M059J (cell line): ENCODE data around the gene ERCC6L2. TPM values are rescaled to one million over a fixed set of nuclear protein-coding genes. Genes with fewer than 3 reads are reported as not detected.

Source experiments
- DNase-seq: peaks from one replicate; pipeline ENCODE4 v3.0.0-alpha.2; 2012; ENCODE audit warnings: low read depth
- total RNA-seq: library from RNA; depleted of rRNA; stranded (reverse); fragments of >200 nt; shearing (Covaris generic); gene quantifications from 2 replicates; pipeline ENCODE4 v1.2.3, GENCODE V29; 2014

The ERCC6L2 gene
- total RNA-seq, 1 experiment from 2014 or later = 70.3 TPM

GRCh38 chr9:95920017-95920416 is 44.5 kb downstream of the ERCC6L2 start:
- DNase-seq = no peak

DNA sequence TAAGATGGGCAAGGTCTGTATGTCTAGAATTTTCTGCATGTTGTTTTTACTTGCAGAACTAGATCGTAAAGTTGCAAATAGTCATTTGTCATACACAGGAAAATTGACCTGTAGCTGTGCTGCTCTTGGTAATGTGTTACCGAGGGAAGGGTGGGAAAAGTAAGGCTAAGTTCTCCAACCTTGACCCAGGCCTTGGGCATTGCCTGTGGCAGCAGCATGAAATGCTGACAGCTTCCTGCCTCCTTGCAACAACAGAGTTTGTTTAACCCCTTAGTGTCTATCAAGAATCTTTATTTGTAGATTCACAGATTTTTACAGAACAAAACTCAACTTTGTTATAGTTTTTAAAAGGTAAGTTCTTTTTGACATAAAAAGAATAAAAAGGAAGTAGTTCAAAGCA is 48.3 kb downstream of the ERCC6L2 start:
- peak; percentile 3 for DNase-seq

GRCh38 chr9:95924987-95925386 is 49.5 kb downstream of the ERCC6L2 start:
- no peak for DNase-seq

DNA sequence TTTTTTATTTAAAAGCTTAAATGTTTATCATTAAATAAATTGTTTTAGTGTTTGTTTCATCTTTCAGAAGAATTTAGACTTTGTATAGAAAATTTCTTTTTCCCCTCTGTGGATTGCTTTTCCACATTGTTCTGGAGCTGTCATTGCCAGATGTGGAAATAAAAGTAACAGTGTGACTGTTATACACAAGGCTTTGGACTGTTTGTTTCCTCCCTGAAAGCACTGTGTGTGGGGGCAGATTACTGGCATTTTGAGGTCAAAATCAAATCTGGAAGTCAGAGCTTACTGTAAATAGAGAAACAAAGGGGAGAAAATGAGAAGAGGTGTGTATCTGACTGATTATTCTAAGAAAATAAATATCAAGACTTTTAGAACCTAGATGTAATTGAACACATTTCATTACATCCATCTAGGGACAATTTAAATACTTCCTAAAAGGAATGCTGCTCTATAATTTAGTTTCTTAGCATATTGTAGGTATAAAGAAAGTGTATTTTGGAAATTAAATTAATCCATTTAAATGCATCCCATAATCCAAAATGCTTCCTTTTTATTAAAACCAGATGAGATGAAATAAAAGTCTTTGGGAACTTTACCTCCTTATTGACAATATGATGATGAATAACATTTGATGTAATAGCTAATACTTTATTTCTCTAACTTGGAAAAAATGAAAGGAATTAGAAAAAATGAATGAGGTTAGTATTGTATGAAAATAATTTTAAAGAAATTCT is 51.9 kb downstream of the ERCC6L2 start:
- DNase-seq = no peak

GRCh38 chr9:95930277-95930676 is 54.8 kb downstream of the ERCC6L2 start:
- DNase-seq = no peak

GRCh38 chr9:95935861-95936578 is 60.5 kb downstream of the ERCC6L2 start:
- DNase-seq = no peak

DNA sequence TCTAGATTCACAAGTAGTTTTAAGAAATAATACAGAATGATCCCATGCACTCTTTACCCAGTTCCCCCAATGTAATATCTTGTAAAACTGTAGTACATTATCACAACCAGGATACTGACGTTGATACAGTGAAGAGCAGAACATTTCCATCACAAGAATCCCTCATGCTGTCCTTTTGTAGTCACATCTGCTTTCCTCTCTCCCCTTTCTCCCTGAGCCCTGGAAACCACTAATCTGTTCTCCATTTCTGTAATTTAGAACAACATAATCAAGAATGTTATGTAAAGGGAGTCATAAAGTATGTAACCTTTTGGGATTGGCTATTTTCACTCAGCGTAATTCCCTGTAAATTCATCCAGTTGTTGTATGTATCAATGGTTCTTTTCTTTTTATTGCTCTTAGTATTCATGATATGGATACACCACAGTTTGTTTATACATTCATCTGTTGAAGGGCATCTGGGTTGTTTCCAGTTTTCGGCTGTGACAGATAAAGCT is 61.1 kb downstream of the ERCC6L2 start:
- no peak for DNase-seq

DNA sequence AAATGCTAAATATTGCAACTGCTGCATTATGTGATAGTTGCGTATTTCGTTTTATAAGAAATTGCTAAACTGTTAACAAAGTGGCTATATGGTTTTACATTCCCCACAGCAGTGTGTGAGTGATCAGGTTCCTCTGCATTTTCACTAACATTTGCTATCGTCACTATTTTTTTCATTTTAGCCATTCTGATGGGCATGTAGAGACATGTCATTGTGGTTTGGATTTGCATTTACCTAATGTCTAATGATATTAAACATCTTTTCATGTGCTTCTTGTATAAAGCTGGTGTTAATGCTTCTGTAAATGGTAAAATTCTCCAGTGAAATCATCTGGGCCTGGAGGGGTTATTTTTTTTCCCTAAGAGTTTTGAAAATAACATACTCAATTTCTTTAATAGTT is 61.6 kb downstream of the ERCC6L2 start:
- no peak for DNase-seq

DNA sequence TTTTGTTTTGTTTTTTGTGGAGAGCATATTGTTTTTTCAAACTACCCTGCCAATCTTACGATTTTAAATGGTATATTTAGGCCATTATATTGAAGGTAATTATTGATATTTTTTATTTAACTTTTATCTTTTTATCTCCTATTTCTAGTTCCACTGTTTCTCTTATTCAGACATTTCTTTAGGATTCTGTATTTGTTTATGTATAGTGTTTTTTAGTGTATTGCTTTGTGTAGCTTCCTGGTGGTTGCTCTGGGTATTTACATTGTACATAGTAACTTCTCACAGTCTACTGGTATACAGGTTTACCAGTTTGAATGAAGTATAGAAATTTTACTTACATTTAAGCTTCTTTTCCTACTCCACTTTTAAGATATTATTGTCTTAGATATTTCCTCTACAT is 63.2 kb downstream of the ERCC6L2 start:
- no peak for DNase-seq

GRCh38 chr9:95939472-95939871 is 64.0 kb downstream of the ERCC6L2 start:
- DNase-seq = no peak

- DNase-seq = no peak
Measured at GRCh38 chr9:95940265-95940664, 64.8 kb downstream of the ERCC6L2 start.

DNA sequence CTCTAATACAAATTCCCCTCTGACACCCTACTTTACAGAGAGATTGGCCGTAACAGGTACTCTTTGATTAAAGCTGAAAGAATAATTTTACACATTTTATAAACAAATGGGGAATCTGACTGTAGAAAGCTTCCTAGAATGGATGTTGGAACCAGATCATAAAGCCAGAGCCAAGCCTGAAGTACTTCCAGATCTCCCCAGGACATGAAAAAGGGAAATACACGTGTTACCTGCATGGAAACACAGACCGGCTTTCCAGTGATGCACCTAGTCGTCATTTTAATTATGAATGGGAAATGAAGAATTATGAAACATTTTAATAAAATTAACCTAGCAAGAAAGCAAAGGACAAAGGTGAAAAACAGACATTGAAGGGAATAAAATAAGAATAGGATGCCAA is 66.5 kb downstream of the ERCC6L2 start:
- no peak for DNase-seq

DNA sequence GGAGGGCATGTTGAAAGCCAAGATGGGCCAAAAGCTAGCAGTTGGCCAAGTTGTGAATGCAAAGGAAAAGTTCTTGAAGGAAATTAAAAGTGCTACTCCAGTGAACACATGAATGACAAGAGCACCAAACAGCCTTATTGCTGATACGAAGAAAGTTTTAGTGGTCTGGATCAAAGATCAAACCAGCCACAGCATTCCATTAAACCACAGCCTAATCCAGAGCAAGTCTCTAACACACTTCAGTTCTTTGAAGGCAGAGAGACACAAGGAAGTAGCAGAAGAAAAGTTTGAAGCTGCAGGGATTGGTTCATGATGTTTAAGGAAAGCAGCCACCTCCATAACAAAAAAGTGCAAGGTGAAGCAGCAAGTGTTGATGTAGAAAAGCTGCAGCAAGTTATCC is 71.6 kb downstream of the ERCC6L2 start:
- peak; percentile 60 for DNase-seq

DNA sequence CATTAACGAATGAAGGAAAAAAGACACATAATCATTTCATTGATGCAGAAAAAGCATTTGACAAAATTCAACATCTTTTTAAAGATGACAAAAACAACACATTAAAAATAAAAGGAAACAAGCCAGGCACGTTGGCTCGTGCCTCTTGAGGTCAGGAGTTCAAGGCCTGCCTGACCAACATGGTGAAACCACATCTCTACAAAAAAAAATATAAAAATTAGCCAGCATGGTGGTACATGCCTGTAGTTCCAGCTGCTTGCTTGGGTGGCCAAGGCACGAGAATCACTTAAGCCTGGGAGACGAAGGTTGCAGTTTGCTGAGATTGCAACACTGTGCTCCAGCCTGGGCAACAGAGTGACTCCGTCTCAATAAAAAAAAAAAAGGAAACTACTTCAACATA is 77.0 kb downstream of the ERCC6L2 start:
- DNase-seq = no peak

- no peak for DNase-seq
Measured at GRCh38 chr9:95953986-95954385, 78.5 kb downstream of the ERCC6L2 start.

GRCh38 chr9:95954940-95955339 is 79.4 kb downstream of the ERCC6L2 start:
- DNase-seq = no peak

- DNase-seq = no peak
Measured at GRCh38 chr9:95962936-95963335, 87.4 kb downstream of the ERCC6L2 start.

- DNase-seq = no peak
Measured at GRCh38 chr9:95963659-95964058, 88.2 kb downstream of the ERCC6L2 start.

GRCh38 chr9:95966306-95966705 is 90.8 kb downstream of the ERCC6L2 start:
- DNase-seq = no peak

GRCh38 chr9:95970317-95970716 is 94.8 kb downstream of the ERCC6L2 start:
- DNase-seq = no peak

DNA sequence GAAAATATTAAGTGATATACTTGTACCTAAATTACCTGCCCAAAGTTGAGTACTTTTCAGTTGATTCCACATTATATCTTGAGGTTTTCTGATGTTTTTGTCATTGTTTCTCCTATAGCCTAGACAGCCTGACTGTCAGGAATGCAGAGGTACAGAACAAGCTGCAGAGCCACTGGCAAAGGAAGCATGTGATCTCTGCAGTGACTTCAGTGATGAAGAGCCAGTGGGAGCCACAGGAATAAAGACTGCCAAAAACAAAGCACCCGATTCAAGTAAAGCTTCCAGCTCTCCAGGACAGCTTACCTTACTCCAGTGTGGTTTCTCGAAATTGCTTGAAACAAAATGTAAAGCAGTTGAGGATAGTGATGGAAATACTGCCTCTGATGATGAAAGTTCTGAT is 96.3 kb downstream of the ERCC6L2 start:
- DNase-seq = no peak

GRCh38 chr9:95974389-95974788 is 98.9 kb downstream of the ERCC6L2 start:
- DNase-seq = no peak

DNA sequence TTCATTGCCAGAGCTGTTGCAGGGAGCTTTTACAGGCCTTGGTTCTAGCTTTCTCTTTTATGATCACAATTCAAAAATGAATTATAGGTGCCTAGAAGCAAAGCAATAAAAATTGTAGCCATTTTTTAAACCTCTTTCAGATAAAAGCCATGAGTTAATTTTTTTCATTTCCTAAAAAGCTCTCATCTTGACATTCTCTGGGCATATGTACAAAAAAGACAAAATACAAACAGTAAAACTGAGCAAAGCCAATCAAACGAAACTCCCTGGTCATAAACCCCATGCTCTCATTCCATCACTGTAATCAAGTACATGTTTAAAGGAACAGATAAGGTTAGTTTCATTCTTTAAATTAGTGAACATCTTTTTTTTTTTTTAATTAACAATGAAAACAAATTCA is 101.9 kb downstream of the ERCC6L2 start:
- no peak for DNase-seq
